ENCODE measurements around the gene KCNJ10. TPM values are rescaled to one million over a fixed set of nuclear protein-coding genes. Genes with fewer than 3 reads are reported as not detected.

The KCNJ10 gene
- total RNA-seq, 2 donors from 2014 or later, result not detected

DNA sequence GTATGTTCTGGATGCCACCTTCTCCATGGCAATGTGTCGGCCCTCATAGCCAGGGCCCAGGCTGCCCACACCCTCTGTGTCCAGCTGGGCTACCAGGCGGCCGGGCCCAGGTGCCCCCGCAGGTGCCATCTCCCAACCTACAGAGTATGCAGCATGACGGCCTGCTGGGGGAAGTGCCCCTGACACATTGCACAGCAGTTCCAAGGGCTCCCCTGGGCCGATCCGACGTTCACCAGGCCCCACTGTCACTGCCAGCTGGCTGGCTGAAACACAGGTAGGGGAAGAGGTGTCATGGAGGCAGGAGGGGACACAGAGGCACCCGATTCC is 23.1 kb upstream of the KCNJ10 start:
- intact Hi-C loops (cut with DNase I), result no loop called here

DNA sequence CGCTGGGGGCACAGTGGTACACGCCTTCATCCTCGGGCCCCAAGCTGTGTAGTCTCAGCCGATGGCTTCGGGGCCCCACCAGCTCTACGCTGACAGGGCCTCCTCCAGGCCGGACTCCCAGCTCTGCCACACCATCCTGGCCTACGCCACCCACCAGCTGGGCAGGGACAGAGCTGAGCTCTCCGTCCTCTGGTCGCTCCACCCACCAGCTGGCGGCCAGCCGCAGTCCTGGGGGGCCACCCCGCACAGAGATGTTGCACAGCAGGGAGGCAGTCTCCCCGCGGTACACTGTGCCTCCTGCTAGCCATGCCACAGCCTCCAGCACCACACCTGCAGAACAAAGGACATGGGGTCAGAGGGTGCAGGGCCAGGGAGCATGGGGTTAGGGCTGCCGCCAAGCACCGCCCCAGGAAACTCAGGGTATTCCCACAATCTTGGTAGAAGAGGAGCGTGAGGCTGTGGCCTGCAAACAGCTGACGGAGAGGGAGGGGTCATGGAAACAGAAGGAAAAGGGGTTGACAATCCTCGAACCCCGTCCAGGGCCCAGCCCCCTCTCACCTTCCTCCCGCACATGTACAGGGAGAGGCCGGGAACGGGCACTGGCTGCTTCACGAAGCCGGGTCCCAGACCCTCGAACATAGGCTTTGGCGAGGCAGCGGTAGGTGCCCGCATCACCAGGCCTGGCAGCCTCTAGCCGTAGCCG is 22.6 kb upstream of the KCNJ10 start:
- no peak for DNase-seq (ENCODE audit: low spot score)
- TF ChIP-seq, protein P1, sequence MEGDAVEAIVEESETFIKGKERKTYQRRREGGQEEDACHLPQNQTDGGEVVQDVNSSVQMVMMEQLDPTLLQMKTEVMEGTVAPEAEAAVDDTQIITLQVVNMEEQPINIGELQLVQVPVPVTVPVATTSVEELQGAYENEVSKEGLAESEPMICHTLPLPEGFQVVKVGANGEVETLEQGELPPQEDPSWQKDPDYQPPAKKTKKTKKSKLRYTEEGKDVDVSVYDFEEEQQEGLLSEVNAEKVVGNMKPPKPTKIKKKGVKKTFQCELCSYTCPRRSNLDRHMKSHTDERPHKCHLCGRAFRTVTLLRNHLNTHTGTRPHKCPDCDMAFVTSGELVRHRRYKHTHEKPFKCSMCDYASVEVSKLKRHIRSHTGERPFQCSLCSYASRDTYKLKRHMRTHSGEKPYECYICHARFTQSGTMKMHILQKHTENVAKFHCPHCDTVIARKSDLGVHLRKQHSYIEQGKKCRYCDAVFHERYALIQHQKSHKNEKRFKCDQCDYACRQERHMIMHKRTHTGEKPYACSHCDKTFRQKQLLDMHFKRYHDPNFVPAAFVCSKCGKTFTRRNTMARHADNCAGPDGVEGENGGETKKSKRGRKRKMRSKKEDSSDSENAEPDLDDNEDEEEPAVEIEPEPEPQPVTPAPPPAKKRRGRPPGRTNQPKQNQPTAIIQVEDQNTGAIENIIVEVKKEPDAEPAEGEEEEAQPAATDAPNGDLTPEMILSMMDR (IDR thresholded peaks at IDR 0.05), result no peak
- TF ChIP-seq POLR2AphosphoS5 (IDR thresholded peaks at IDR 0.05) (no peak), POLR2A (IDR thresholded peaks at IDR 0.05) (no peak)
- WGBS, result 88% methylated on average over 29 of the region's 32 CpGs
- Histone ChIP-seq H3K4me3 (no peak overlapping the region), H3K9me3 (no peaks in the 10 kb centered on the region), H3K27ac (no peak overlapping the region), H3K36me3 (peaks cover 0 to 7% of the 10 kb centered on the region in 2 donors), H3K4me1 (replicated peaks) (peaks cover 3% of the 10 kb centered on the region), H3K27me3 (replicated peaks; ENCODE audit: insufficient read depth) (no peaks in the 10 kb centered on the region)
- intact Hi-C loops (cut with DNase I), result no loop called here

More for the DNA sequence above, 23.1 kb upstream of the KCNJ10 start:
- H3K27me3 ChIP-seq (replicated peaks; ENCODE audit: insufficient read depth), result no peaks in the 10 kb centered on the region
- H3K36me3 ChIP-seq, result peaks cover 0 to 7% of the 10 kb centered on the region in 2 donors
- WGBS, result 77% methylated on average over 2 of the region's 9 CpGs
- H3K4me3 ChIP-seq, result no peak overlapping the region
- TF ChIP-seq, protein P1 (IDR thresholded peaks at IDR 0.05), result no peak
- TF ChIP-seq POLR2AphosphoS5 (IDR thresholded peaks at IDR 0.05), result no peak
- no peak for TF ChIP-seq POLR2A (IDR thresholded peaks at IDR 0.05)
- no peaks in the 10 kb centered on the region for H3K9me3 ChIP-seq
- DNase-seq (ENCODE audit: low spot score), result no peak
- no peak overlapping the region for H3K27ac ChIP-seq
- peaks cover 4% of the 10 kb centered on the region for H3K4me1 ChIP-seq (replicated peaks)

DNA sequence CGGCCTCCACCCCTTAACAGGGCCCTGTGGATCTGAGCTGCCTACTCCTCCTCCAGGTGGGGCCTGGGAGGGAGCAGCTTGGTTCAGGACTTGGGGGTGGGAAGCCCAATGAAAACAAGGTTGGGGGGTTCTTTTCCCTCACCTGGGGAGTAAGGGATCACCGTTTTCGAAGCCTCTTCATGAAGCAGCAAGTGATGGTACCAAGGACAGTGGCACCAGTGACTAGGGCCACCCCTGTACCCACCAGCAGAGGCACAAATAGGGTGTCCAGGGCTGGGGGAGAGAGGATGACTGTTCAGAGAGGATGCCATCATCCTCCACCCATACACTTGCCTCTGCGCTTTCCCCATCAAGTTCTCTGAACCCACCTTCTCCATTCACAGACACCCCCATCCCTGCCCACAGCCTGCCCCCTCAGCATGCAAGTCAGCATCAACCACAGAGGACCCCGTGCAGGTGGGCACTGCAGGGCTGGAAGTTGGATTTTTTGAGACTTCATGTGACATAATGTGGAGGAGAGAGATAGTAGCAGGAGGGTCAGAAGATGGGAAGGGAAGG is 21.8 kb upstream of the KCNJ10 start:
- intact Hi-C loops (cut with DNase I), result no loop called here
- no peak overlapping the region for H3K27ac ChIP-seq
- WGBS, result 95% methylated on average over 5 of the region's 5 CpGs
- DNase-seq (ENCODE audit: low spot score), result no peak
- H3K4me3 ChIP-seq, result no peak overlapping the region
- no peaks in the 10 kb centered on the region for H3K27me3 ChIP-seq (replicated peaks; ENCODE audit: insufficient read depth)
- H3K9me3 ChIP-seq, result no peaks in the 10 kb centered on the region
- H3K4me1 ChIP-seq (replicated peaks), result no peaks in the 10 kb centered on the region
- TF ChIP-seq POLR2A (IDR thresholded peaks at IDR 0.05) (no peak), POLR2AphosphoS5 (IDR thresholded peaks at IDR 0.05) (no peak)
- TF ChIP-seq, protein P1 (IDR thresholded peaks at IDR 0.05), result no peak
- peaks cover 0 to 7% of the 10 kb centered on the region in 2 donors for H3K36me3 ChIP-seq

DNA sequence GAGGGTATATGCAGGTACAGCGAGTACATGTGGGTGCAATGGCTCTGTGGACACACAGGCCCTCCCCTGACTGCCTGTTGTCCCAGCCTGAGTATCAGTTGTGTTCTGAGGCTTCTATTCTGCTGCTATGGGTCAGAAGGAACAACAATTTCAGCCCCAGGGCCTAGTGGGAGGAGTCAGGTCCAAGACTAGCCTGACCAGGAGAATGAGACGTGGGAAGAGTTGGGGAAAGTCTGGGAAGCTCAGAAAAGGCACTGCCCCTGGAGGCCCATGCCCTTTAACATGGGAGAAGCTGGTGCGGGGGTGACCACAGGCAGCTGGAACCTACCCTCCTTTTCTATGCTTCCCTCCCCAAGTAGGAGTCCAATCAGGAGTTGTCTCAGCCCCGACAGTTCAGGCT is 20.8 kb upstream of the KCNJ10 start:
- no peak for DNase-seq (ENCODE audit: low spot score)
- Histone ChIP-seq H3K9me3 (no peaks in the 10 kb centered on the region), H3K4me1 (replicated peaks) (no peaks in the 10 kb centered on the region), H3K4me3 (no peak overlapping the region), H3K27ac (no peak overlapping the region), H3K27me3 (replicated peaks; ENCODE audit: insufficient read depth) (no peaks in the 10 kb centered on the region), H3K36me3 (peaks cover 0 to 7% of the 10 kb centered on the region in 2 donors)
- TF ChIP-seq, protein P1 (IDR thresholded peaks at IDR 0.05), result no peak
- TF ChIP-seq POLR2A (IDR thresholded peaks at IDR 0.05), result no peak
- TF ChIP-seq POLR2AphosphoS5 (IDR thresholded peaks at IDR 0.05), result no peak
- WGBS, result 94% methylated on average over 4 of the region's 4 CpGs
- intact Hi-C loops (cut with DNase I), result no loop called here

DNA sequence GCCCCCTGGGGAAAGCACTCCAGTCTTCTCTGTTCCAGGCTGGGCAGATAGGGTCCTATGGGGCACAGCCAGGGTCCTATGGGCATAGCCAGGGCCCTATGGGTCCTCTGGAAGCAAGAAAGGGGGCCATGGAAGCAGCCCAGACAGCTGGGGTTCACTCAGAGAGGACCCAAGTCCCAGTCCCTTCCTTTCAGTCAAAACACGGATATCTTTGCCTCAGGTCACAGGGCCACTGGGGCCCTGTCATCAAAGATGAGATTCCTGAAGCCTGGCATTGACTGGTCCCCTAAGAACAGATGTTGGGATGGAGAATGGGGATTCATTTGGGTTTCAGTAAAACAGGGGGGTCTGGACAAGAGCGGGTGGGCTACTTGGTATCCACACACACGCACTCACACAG is 19.9 kb upstream of the KCNJ10 start:
- H3K36me3 ChIP-seq, result peaks cover 0 to 7% of the 10 kb centered on the region in 2 donors
- no peaks in the 10 kb centered on the region for H3K4me1 ChIP-seq (replicated peaks)
- no peak overlapping the region for H3K4me3 ChIP-seq
- TF ChIP-seq POLR2AphosphoS5 (IDR thresholded peaks at IDR 0.05), result no peak
- TF ChIP-seq, protein P1 (IDR thresholded peaks at IDR 0.05), result no peak
- no peak for TF ChIP-seq POLR2A (IDR thresholded peaks at IDR 0.05)
- DNase-seq (ENCODE audit: low spot score), result no peak
- H3K27me3 ChIP-seq (replicated peaks; ENCODE audit: insufficient read depth), result no peaks in the 10 kb centered on the region
- H3K9me3 ChIP-seq, result no peaks in the 10 kb centered on the region
- no peak overlapping the region for H3K27ac ChIP-seq
- 89% methylated on average over 3 of the region's 3 CpGs for WGBS
- intact Hi-C loops (cut with DNase I), result no loop called here
